HG02981 (cell line): ENCODE measurements around the gene EXOSC3.
"Not testable (repeated sequence)": the region's sequence is repeated elsewhere in the genome, so short reads cannot be mapped to it uniquely, and the experiment has no call there.

Experiments used
- ATAC-seq: cut with Tn5 transposase; IDR thresholded peaks from one replicate; pipeline ENCODE4 v1.9.1; 2021; ENCODE audit warnings: mild to moderate bottlenecking, moderate library complexity; ENCODE audit not compliant: unreplicated experiment

The EXOSC3 gene

DNA sequence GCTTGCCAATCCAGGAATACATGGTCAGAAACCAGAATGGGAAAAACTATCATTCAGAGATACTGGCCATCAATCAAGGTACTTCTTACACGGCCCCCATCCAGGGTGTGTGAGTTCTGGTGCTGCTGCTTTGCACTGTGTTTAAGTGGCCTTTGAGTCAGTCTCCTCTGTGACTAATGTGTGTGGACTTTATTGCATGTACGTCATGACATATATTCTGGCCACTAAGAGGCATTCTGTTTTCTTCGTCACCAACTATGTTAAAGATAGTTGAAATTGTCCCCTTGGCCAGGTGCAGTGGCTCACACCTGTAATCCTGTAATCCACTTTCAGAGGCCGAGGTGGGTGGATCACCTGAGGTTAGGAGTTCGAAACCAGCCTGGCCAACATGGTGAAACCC lies 8.5 kb downstream of the EXOSC3 start:
- no peak for ATAC-seq

GRCh38 chr9:37775216-37775919 lies 9.5 kb downstream of the EXOSC3 start:
- no peak for ATAC-seq

GRCh38 chr9:37769995-37770394 lies 14.9 kb downstream of the EXOSC3 start:
- ATAC-seq: no peak

- no peak for ATAC-seq
Measured at GRCh38 chr9:37769306-37769705, 15.6 kb downstream of the EXOSC3 start.

DNA sequence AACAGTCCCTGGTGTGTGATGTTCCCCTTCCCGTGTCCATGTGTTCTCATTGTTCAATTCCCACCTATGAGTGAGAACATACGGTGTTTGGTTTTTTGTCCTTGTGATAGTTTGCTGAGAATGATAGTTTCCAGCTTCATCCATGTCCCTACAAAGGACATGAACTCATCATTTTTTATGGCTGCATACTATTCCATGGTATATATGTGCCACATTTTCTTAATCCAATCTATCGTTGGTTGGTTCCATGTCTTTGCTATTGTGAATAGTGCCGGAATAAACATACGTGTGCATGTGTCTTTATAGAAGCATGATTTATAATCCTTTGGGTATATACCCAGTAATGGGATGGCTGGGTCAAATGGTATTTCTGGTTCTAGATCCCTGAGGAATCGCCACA lies 19.6 kb downstream of the EXOSC3 start:
- not testable (repeated sequence) for ATAC-seq

DNA sequence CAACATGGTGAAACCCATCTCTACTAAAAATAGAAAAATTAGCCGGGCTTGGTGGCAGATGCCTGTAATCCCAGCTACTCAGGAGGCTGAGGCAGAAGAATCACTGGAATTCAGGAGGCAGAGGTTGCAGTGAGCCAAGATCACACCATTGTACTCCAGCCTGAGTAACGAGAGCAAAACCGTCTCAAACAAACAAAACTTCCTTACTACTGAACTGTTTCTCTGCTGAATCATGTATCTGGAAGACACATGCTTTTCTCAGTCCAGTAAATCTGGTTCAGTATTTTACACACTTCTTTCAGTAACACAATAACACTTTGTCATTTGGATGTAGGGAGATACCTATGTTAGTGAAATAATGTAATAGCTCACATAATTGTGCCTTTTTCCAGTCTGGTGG lies 23.4 kb downstream of the EXOSC3 start:
- ATAC-seq: no peak

- ATAC-seq: no peak
Measured at GRCh38 chr9:37760416-37761161, 24.3 kb downstream of the EXOSC3 start.

DNA sequence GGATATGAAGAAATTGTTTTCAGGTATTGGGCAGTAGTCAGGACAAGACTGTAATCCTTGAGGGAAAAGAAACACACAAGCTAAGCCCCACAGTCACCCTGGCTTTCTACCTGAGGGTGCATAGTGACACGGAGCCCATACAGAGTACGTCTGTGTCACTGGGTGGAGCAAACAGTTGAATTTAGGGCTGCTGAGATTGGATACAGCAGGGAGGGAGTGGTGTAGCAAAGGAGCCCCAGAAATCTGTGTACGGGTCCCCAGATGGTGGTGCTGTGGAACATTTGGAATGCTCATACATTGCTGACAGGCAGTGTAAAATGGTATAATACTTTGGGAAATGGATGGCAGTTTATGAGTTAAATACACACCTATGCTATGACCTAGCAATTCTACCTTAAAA lies 26.1 kb downstream of the EXOSC3 start:
- ATAC-seq: no peak

DNA sequence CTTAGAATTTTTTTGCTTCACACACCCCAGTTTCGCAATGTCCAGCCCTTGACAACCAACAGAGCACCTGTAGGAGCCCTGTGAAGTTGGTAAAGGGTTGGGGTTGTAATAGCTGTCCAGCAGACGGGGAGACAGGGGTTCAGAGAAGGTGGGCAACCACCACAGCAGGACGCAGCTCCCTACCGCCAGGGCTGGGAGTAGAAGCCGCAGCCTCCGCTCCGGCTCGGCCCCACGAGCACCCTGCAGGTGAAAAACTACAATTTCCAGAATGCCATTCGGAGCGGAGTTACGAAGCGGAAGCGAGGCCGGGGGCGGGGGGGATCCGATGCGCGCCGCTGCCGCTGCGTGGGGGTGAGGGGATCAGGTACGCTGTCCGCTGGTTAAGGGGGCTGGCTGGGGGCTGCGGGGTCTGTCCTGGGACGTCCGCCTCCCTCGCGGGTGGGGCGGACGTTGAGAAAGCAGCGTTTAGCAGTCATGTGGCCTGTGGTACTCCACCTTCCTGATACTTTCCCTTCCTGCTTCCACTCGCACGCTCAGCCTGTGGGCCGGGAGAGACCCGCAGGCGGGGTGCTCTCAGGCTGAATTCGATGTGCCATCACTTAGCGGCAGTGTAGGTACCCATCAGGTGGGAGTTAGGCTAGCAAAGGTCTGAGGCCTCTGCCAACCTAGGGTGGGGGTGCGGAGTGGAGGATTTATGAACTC lies 31.2 kb downstream of the EXOSC3 start, which contains the start of gene TRMT10B:
Gene TRMT10B, plus strand, starts transcription at position 317 of the 702 bp plus-strand sequence. CDS start 8,127 bp downstream, outside the sequence.
- peak; percentile 91 for ATAC-seq

DNA sequence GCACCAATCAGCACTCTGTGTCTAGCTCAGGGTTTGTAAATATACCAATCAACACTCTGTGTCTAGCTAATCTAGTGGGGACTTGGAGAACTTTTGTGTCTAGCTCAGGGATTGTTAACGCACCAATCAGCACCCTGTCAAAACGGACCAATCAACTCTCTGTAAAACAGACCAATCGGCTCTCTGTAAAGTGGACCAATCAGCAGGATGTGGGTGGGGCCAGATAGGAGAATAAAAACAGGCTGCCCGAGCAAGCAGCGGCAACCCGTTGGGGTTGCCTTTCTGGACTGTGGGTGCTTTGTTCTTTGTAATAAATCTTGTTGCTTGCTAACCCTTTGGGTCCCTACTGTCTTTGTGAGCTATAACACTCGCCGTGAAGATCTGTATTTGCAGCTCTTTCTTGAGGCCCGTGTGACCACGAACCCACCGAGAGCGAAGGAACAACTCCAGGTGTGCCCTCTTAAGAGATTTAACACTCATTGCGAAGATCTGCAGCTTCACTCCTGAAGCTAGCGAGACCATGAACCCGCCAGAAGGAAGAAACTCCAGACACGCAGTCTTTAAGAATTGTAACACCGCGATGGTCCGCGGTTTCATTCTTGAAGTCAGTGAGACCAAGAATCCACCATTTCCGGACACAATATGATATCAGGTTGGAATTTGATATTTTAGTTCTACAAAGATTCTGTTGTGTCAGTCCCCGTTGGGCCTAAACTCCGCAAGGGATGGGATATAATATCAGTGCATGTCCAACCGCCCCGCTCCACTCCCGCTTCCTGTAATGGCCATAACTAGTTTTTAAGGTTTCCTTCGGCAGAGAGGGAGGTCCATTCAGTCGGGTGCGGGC lies 32.0 kb downstream of the EXOSC3 start:
- ATAC-seq: no peak

- not testable (repeated sequence) for ATAC-seq
Measured at GRCh38 chr9:37752112-37752511, 32.8 kb downstream of the EXOSC3 start.

- ATAC-seq: not testable (repeated sequence)
Measured at GRCh38 chr9:37751704-37752103, 33.2 kb downstream of the EXOSC3 start.

DNA sequence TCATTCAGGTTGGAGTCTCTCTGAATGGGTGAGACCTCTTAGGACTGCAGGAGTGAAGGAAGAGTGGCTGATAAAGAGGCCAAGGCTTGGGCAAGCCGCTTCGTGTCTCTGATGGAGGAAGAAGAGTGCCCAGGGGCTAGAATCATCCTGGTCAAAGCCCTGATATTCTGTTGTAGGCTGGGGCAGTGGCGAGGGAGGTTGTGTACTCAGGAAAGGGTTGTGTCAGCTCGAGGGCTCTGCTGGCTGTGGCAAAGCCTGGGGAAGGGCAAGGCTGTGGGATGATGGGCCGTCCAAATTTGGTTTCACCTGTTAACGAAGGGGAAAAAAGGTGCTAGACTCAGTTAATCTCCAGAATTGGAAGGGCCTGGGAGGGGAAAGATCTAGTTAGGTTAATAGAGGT lies 33.7 kb downstream of the EXOSC3 start:
- ATAC-seq: no peak

GRCh38 chr9:37749129-37749528 lies 35.7 kb downstream of the EXOSC3 start:
- no peak for ATAC-seq

- peak; percentile 70 for ATAC-seq
Measured at GRCh38 chr9:37747271-37747753, 37.6 kb downstream of the EXOSC3 start.

- no peak for ATAC-seq
Measured at GRCh38 chr9:37746448-37747270, 38.2 kb downstream of the EXOSC3 start.

GRCh38 chr9:37745970-37746369 lies 38.9 kb downstream of the EXOSC3 start:
- no peak for ATAC-seq

DNA sequence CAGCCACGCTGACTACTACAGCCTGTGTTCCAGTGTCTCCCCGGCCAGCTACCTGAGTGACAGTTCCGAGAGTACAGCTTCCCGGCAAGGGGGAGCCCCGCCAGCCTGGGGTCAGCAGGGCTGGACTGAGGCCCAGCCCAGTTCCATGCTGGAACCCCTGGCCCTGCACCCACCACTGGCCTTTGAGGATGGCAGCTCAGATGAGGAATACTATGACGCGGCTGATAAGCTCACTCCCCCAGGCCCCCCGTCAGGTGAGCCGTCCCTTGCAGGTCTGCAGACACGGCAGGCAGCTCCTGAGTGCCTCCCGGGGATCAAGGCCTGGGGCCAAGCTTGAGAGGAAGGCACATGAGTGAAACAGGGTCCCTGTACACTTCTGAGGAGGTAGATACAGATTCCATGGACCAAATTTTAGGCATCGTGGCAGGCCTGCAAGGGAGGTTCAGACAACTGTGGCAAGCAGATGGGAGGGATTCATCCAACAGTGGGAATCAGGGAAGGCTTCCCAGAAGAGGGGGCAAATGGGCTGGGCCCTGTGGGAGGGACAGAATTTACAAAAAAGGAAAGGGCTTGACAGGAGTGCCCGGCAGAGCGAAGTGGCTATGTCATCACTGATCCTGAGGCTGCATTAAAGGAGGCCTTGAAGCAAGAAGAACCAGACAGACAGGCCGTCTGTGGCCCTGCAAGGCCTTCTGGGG lies 44.1 kb downstream of the EXOSC3 start:
- no peak for ATAC-seq

DNA sequence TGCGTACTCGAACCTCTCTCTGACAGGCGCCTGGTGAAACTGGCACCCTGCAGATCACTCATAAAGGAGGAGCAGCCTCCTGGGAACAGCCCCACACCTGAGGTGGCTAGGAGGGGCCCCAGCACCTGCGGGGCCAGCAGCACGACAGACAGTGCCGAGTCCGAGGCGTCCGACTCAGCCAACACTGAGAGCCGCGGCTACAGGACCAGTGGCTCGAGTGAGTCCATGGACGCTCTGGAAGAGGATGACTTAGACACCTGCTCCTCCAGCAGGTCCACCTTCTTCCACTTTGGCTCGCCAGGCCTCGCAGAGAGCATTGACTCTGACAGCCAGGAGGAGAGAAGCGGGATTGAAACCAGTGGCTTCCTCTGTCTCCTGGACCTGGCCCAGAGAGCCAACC lies 44.7 kb downstream of the EXOSC3 start:
- no peak for ATAC-seq
